ENCODE data around the gene TRABD2B. TPM values are rescaled to one million over a fixed set of nuclear protein-coding genes. Genes with fewer than 3 reads are reported as not detected.

TRABD2B gene
- total and polyA plus RNA-seq, 2 donors (not counting 1 experiment from before 2014, with no cell fraction given), result under 0.01 TPM; not detected in 1

GRCh38 chr1:47888294-47888629 is 108.9 kb downstream of the TRABD2B start:
- no peaks in the 10 kb centered on the region for H3K27me3 ChIP-seq (ENCODE audit: control insufficient read depth, insufficient read depth, low read length)
- H3K4me2 ChIP-seq (ENCODE audit: extremely low read depth, insufficient read depth, low read length), result no peak overlapping the region
- no peaks in the 10 kb centered on the region for H3K36me3 ChIP-seq (ENCODE audit: control insufficient read depth, insufficient read depth, low read length)
- H3K9me3 ChIP-seq (ENCODE audit: control insufficient read depth, insufficient read depth, low read depth, low read length), result no peaks in the 10 kb centered on the region
- no peak for TF ChIP-seq CTCF (conservative IDR thresholded peaks at IDR 0.05 in 1 of 2, IDR thresholded peaks at IDR 0.05 in 1 of 2; ENCODE audit: low read depth in 1 of 2, low read length in 2 of 2)
- TF ChIP-seq EZH2 (IDR thresholded peaks at IDR 0.05; ENCODE audit: low read length, missing control alignments), result no peak
- H4K20me1 ChIP-seq (ENCODE audit: control insufficient read depth, extremely low read depth, insufficient read depth, low read length), result no peaks in the 10 kb centered on the region
- H3K27ac ChIP-seq (ENCODE audit: insufficient read depth, low read length), result no peak overlapping the region
- no peak overlapping the region for H2AFZ ChIP-seq (ENCODE audit: low read length)
- H3K79me2 ChIP-seq (ENCODE audit: control insufficient read depth, insufficient read depth, low read length), result no peaks in the 10 kb centered on the region
- H3K4me3 ChIP-seq (replicated peaks in 1 of 4; ENCODE audit: control extremely low read depth in 1 of 4, insufficient read depth in 1 of 4, low read depth in 3 of 4, low read length in 4 of 4), result no peak overlapping the region
- no peaks in the 10 kb centered on the region for H3K4me1 ChIP-seq (ENCODE audit: control insufficient read depth, extremely low read depth, insufficient read depth, low read length)
- H3K9ac ChIP-seq (ENCODE audit: insufficient read depth, low read length), result no peak overlapping the region
- DNase-seq (ENCODE audit: low read depth in 2 of 2), result no peak

- Histone ChIP-seq H3K27me3 (ENCODE audit: control insufficient read depth, insufficient read depth, low read length) (no peaks in the 10 kb centered on the region), H4K20me1 (ENCODE audit: control insufficient read depth, extremely low read depth, insufficient read depth, low read length) (no peaks in the 10 kb centered on the region), H2AFZ (ENCODE audit: low read length) (no peak overlapping the region), H3K36me3 (ENCODE audit: control insufficient read depth, insufficient read depth, low read length) (no peaks in the 10 kb centered on the region), H3K9me3 (ENCODE audit: control insufficient read depth, insufficient read depth, low read depth, low read length) (no peaks in the 10 kb centered on the region), H3K27ac (ENCODE audit: insufficient read depth, low read length) (no peak overlapping the region), H3K4me1 (ENCODE audit: control insufficient read depth, extremely low read depth, insufficient read depth, low read length) (no peaks in the 10 kb centered on the region), H3K79me2 (ENCODE audit: control insufficient read depth, insufficient read depth, low read length) (no peaks in the 10 kb centered on the region), H3K4me3 (replicated peaks in 1 of 4; ENCODE audit: control extremely low read depth in 1 of 4, insufficient read depth in 1 of 4, low read depth in 3 of 4, low read length in 4 of 4) (no peak overlapping the region), H3K9ac (ENCODE audit: insufficient read depth, low read length) (no peak overlapping the region), H3K4me2 (ENCODE audit: extremely low read depth, insufficient read depth, low read length) (no peak overlapping the region)
- no peak for TF ChIP-seq EZH2 (IDR thresholded peaks at IDR 0.05; ENCODE audit: low read length, missing control alignments)
- no peak for TF ChIP-seq CTCF (conservative IDR thresholded peaks at IDR 0.05 in 1 of 2, IDR thresholded peaks at IDR 0.05 in 1 of 2; ENCODE audit: low read depth in 1 of 2, low read length in 2 of 2)
- no peak for DNase-seq (ENCODE audit: low read depth in 2 of 2)
Measured at GRCh38 chr1:47887475-47888293, 109.5 kb downstream of the TRABD2B start.

GRCh38 chr1:47887060-47887459 is 110.1 kb downstream of the TRABD2B start:
- no peak for TF ChIP-seq EZH2 (IDR thresholded peaks at IDR 0.05; ENCODE audit: low read length, missing control alignments)
- H3K27me3 ChIP-seq (ENCODE audit: control insufficient read depth, insufficient read depth, low read length), result no peaks in the 10 kb centered on the region
- H3K9me3 ChIP-seq (ENCODE audit: control insufficient read depth, insufficient read depth, low read depth, low read length), result no peaks in the 10 kb centered on the region
- H3K4me2 ChIP-seq (ENCODE audit: extremely low read depth, insufficient read depth, low read length), result no peak overlapping the region
- DNase-seq (ENCODE audit: low read depth in 2 of 2), result no peak
- H3K4me1 ChIP-seq (ENCODE audit: control insufficient read depth, extremely low read depth, insufficient read depth, low read length), result no peaks in the 10 kb centered on the region
- no peak overlapping the region for H3K9ac ChIP-seq (ENCODE audit: insufficient read depth, low read length)
- H4K20me1 ChIP-seq (ENCODE audit: control insufficient read depth, extremely low read depth, insufficient read depth, low read length), result no peaks in the 10 kb centered on the region
- no peaks in the 10 kb centered on the region for H3K36me3 ChIP-seq (ENCODE audit: control insufficient read depth, insufficient read depth, low read length)
- H3K4me3 ChIP-seq (replicated peaks in 1 of 4; ENCODE audit: control extremely low read depth in 1 of 4, insufficient read depth in 1 of 4, low read depth in 3 of 4, low read length in 4 of 4), result no peak overlapping the region
- no peak overlapping the region for H2AFZ ChIP-seq (ENCODE audit: low read length)
- no peak overlapping the region for H3K27ac ChIP-seq (ENCODE audit: insufficient read depth, low read length)
- H3K79me2 ChIP-seq (ENCODE audit: control insufficient read depth, insufficient read depth, low read length), result no peaks in the 10 kb centered on the region
